Fibroblast of gingiva (primary cell): Measurements from ENCODE around the gene KIDINS220.
A peak's percentile ranks its signal among the peaks of the same experiment; 100 is the strongest.

Source experiments
- DNase-seq: peaks from one replicate; pipeline ENCODE4 v3.0.0-alpha.2; 2011; ENCODE audit warnings: low read depth

Gene KIDINS220

DNA sequence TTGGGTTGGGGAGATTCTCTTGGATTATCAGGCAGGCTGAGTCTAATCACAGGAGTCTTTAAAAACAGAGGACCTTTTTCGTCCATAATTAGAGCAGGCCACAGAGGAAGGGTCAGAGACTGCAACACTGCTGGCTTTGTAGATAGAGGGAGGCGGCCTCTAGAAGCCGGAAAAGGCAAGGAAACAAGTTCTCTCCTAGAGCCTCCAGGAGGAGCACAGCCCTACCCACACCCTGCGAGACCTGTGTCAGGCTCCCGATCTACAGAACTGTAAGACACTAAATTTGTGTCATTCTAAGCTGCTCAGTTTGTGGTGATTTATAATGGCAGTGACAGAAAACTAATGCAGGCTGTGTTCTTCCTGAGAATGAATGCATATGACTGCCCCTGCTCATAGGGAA, 140.2 kb downstream of the KIDINS220 start:
- no peak for DNase-seq

- DNase-seq, result no peak
Measured at GRCh38 chr2:8694737-8695136, 142.7 kb downstream of the KIDINS220 start.

DNA sequence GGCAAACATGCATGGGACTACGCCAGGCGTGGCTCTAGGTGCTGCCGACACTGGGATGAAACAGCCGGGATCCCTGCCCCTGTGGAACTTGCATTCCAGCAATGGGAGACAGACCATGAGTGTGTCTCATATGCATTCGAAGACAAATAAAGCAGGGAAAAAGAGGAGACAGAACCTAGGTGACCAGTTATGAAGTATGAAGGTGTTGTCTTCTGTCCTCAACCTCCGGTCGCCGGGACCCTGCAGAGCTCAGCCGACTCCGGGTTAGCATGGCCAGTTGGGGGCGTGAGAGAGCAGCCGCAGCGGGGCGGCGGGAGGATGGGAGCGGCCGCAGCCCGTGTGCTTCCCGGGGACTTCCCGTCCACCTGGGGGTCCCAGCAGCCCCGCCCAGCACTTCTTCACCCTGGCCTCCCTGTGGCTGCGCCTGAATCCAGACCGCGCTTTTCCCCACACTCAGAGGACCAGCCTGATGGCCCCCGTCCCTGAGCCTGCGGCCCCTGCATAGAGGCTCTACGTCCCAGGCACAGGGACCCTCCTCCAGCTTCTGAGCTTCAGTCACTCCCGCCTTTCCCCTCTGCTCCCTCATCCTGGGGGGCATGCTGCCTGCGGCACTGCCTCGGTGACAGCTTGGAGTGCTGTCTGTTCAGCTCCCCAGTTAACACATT, 144.1 kb downstream of the KIDINS220 start:
- no peak for DNase-seq

- no peak for DNase-seq
Measured at GRCh38 chr2:8692783-8693156, 144.6 kb downstream of the KIDINS220 start.

DNA sequence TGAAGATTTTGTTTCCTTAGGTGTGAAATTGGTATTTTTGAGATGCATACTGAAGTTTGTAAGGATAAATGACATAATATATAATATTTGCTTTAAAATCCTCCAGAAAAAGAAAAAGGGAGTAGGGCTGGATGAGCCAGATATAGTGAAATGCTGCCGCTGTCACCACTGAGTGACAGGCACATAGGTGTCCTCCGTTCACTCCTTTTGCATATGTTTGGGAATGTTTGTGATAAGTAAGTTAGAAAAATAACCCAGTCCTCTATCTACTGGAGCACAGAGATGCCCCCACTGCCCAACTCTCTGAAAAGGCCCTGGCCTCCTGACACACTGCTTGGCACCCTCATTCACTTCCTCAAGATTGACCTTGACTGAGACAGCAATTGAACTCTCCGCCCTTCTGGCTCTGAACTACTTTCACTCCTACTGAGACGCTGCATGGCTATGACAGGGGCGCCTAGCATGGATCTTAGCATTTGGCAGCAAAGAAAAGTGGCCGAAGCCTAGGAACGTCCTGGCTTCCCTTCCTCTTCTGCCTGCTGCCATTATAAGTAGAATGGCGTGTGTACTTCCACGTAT, 145.5 kb downstream of the KIDINS220 start:
- DNase-seq, result no peak

DNA sequence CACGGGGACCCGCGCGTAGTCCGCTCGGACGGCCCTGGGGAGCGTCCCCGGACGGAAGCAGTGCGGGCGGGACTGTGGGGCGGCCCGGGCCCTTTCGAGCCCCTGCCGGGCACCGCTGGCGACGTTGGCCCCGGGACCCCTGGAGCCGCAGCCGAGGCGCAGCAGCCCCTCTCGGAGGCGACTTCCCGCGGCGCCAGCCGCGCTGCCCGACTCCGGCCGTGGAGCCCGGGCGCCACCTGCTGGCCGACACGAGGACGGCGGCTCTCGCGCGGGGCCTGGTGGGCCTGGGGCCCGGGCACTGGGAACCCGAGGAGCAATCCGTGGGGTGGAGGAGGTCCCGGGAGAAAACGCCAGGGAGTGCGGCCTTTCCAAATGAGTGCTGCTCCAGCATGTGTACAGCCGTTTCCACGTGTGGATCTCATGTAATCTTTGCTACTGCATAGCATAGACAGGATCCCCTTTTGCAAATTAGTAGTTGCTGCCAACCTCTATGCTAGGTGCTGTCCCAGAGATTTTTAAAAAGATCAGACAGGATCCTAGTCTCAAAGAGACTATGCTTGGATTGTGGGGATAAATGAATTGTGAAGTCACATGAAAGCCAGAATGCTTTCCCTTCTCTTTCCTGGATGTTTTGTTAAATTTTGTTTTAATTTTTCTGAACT, 151.6 kb downstream of the KIDINS220 start:
- DNase-seq, result no peak

DNA sequence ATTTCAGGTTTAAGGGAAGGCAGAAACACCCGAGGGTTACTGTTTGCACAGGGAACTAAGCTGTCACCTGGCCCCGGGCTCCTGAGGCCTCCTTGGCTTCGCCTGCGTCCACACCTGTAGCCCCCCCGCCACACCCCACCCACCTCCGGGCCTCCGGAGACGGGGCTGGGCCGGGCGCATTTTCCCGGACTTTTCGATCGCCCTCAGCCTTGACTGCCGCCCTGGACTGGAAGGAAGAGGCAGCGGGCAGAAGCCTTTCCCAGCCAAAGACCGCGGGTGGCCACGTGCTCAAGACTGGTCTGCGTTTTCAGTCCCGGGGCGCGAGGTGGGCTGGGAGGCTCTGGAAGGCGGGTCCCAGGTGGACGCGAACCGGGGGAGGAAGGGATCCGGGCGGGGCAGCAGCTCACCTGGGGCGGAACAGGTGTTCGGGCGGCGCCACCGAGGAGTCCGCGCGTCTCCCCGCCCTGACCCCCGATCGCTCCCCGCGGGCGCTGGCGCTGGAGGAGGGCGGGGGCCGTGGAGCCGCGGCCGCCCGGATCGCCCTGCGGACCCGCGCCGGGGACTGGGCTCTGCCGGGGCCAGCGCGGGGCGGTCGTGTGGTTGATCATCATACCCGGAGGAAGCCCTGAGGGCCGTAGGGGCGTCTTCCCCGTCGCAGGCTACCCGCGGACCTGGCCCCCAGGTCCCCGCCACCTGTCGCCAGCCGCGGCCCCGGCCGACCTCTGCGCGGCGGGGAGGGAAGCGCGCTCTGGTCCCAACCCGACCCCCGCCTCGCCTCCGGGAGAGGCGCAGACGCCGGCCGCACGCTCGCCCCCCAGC, 152.3 kb downstream of the KIDINS220 start:
- DNase-seq, result no peak

DNA sequence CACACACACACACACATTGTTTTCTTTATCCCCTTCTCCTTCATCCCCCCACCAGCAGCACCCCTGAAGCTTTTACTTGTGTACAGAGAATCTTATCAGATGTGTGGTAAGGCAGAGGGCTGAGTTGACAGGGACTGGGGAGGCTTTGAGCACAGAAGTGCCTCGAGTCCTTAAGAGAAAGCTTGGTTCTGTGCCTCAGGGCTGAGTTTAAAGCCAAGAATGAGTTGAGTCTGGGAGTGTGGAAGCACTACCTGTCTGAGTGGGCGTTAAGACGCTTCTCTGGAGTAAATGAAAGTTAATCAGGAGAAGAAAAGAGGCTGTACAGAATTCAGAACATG, 152.9 kb downstream of the KIDINS220 start:
- no peak for DNase-seq

- peak; percentile 63 for DNase-seq
Measured at GRCh38 chr2:8682719-8683667, 154.4 kb downstream of the KIDINS220 start.

GRCh38 chr2:8681786-8682692, 155.4 kb downstream of the KIDINS220 start, which contains the start of gene ID2:
Gene ID2 (plus strand): TSS chr2:8682056. CDS start chr2:8682166, 110 bp downstream.
- DNase-seq, result peak; percentile 99

GRCh38 chr2:8680822-8681760, 156.3 kb downstream of the KIDINS220 start:
- DNase-seq, result peak; percentile 80

DNA sequence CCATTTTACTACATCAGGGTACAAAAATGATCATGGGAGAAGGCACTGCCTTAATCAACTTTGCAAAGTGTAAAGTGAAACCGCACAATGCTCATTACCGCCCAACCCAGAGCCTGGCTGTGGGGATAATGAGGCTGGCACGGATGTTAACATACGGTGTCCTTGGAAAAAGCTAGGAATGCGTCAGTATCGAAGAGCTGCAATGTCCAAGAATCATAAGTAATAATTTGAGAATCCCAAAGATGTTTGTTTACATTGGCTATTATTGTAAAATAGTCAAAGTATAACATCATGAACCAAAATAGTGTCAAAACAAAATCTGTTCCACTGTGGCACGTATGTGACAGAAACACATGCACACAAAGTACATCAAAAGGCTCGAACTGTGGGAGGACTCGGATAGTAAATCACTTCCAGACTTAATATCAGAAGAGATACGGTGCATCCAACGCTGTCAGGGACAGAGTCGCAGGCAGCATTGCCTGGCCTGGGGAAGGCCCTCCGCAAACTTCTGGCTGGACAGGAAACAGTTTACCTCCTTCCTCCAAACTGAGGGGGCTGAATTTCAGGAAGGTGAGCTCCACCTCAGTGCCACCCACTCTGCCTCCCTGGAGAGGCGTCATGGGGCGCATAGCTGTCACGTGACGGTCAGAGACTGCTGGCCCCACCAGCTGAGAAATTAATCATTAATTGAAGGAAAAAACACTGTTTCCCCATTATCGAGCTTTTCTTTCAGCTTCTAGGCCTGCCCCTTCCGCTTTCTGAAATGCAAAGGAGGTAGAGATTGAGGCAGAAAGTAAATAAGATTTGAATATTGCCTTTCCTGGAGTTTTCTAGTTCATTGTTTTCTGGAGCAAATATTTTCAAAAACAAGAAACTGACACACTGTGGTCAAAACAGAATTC, 157.3 kb downstream of the KIDINS220 start:
- DNase-seq, result peak; percentile 79

DNA sequence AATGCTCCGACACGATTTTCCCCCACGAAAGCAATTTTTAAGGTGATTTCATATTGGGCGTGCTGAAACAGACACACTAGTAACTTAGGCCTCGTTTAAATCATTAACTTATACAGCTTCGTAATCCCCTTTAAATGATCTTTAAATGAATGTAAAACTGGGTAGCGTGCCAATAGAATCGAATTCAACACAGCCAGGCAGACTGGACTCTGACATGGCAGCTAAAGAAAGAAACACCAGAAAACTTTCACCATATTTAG, 157.9 kb downstream of the KIDINS220 start:
- no peak for DNase-seq
